Panc1 (cell line): ENCODE data around the gene OLFML1. TPM values are rescaled to one million over a fixed set of nuclear protein-coding genes. Genes with fewer than 3 reads are reported as not detected.
A peak's percentile ranks its signal among the peaks of the same experiment; 100 is the strongest.

ENCODE experiments used
- ATAC-seq: fragments of 200-7000 bp; cut with Tn5 transposase; 2 replicates; pipeline ENCODE4 v1.9.1; 2020; ENCODE audit warnings: mild to moderate bottlenecking, moderate library complexity
- BruUV-seq: library from RNA; stranded (reverse); fragments of 400-500 nt; replicated peaks from 2 replicates; lab custom pipeline; 2021; lab: Mats Ljungman, UMichigan
- CTCF ChIA-PET: fragments of 300-600 bp; sonication (Branson Sonifier 250); formaldehyde crosslinking; loops from one replicate; lab custom pipeline; 2022; ENCODE audit warnings: antibody characterized with exemption; lab: Charles Lee
- POLR2A ChIA-PET: fragments of 300-600 bp; sonication (Branson Sonifier 250); formaldehyde crosslinking; loops from one replicate; lab custom pipeline; 2022; ENCODE audit warnings: antibody characterized with exemption; lab: Charles Lee
- DNase-seq: peaks from one replicate; pipeline ENCODE4 v3.0.0-alpha.2; 2010; ENCODE audit warnings: low read depth, low spot score
- H3K27ac ChIP-seq: 2 replicates; pipeline ENCODE4 v1.5.1; 2011; ENCODE audit warnings: mild to moderate bottlenecking, low read length, inconsistent platforms
- H3K27me3 ChIP-seq: fragments of 200-500 bp; sonication (Bioruptor generic); 2 replicates; pipeline ENCODE4 v1.6.0; 2014; ENCODE audit warnings: low read length, inconsistent platforms; ENCODE audit not compliant: control insufficient read depth, insufficient read depth
- H3K36me3 ChIP-seq: fragments of 200-500 bp; sonication (Bioruptor generic); 2 replicates; pipeline ENCODE4 v1.5.1; 2014; ENCODE audit warnings: inconsistent platforms, mild to moderate bottlenecking, low read length, moderate library complexity; ENCODE audit not compliant: control insufficient read depth, insufficient read depth
- H3K4me1 ChIP-seq: 2 replicates; pipeline ENCODE4 v1.5.1; 2011; ENCODE audit warnings: inconsistent platforms, mild to moderate bottlenecking, low read length, moderate library complexity; ENCODE audit not compliant: control insufficient read depth, insufficient read depth
- H3K4me3 ChIP-seq, 2 experiments: 2 replicates each; pipeline ENCODE4 v1.5.1; 2011 to 2012; ENCODE audit warnings: low read depth in 2 of 2, low read length in 2 of 2, mild to moderate bottlenecking in 2 of 2, inconsistent platforms in 1 of 2, moderate library complexity in 1 of 2
- H3K9me3 ChIP-seq: fragments of 200-500 bp; sonication (Bioruptor generic); 2 replicates; pipeline ENCODE4 v1.5.1; 2014; ENCODE audit warnings: low read depth, mild to moderate bottlenecking, inconsistent platforms, low read length, moderate library complexity; ENCODE audit not compliant: control insufficient read depth, insufficient read depth
- POLR2AphosphoS5 ChIP-seq: IDR thresholded peaks from 2 replicates; pipeline ENCODE4 v1.6.1; 2012; ENCODE audit warnings: mild to moderate bottlenecking, low read depth, low read length, moderate library complexity
- SIN3A ChIP-seq: IDR thresholded peaks from 2 replicates; pipeline ENCODE4 v1.6.1; 2012; ENCODE audit warnings: low read depth, mild to moderate bottlenecking, low read length, moderate library complexity, borderline replicate concordance; ENCODE audit not compliant: insufficient read depth
- TCF7L2 ChIP-seq: IDR thresholded peaks from 2 replicates; pipeline ENCODE4 v1.6.1; 2011; ENCODE audit warnings: mild to moderate bottlenecking, low read depth, low read length, inconsistent platforms
- in situ Hi-C: cut with HindIII; loops from 2 replicates; pipeline ENCODE4 v1.10.0; 2016; ENCODE audit warnings: low sequenced_read_pairs, low pct_unique_long_range_greater_than_20kb
- intact Hi-C: fragments of 100-400 bp; cut with micrococcal nuclease; formaldehyde crosslinking; loops from one replicate; pipeline ENCODE4 v1.10.0; 2022; ENCODE audit not compliant: unreplicated experiment
- total RNA-seq: library from RNA; stranded (reverse); gene quantifications from one replicate; pipeline ENCODE4 v1.2.1, GENCODE V29; 2021; ENCODE audit not compliant: unreplicated experiment
- TF ChIP-seq, protein P1 (sequence below), 2 experiments: IDR thresholded peaks; 2 replicates each; pipeline ENCODE4 v1.6.1; 2011 to 2012; ENCODE audit warnings: low read depth in 2 of 2, control low read depth in 1 of 2, low read length in 1 of 2, mild to moderate bottlenecking in 1 of 2, moderate library complexity in 1 of 2; ENCODE audit not compliant: insufficient read depth in 1 of 2
- TF ChIP-seq, protein P2 (sequence below): fragments of 450-650 bp; IDR thresholded peaks from 2 replicates; pipeline ENCODE4 v1.5.1; 2017; ENCODE audit warnings: mild to moderate bottlenecking

The OLFML1 gene
- total RNA-seq, 1 experiment from 2014 or later: not detected

DNA sequence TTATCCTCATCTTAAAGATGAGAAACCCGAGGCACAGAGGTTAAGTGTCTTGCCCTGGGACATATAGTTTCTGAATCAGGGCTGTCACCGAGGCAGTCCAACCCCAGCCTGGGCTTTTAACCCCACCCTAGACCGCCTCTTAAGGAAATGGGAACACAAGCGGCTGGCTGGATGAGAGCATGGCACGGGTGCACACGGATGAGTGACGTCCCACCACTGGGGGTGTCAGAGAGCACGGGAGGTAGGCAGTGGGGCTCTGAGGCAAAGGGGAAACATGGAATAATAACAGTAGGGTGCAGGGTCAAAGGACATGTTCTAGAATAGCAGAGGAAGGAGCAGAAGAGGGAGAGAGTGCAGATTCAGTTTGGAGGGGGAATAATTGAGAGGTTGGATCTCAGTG lies 50.8 kb downstream of the OLFML1 start:
- no peak for DNase-seq
- peak; percentile 58 for ATAC-seq
- CTCF ChIA-PET: no interaction called here
- BruUV-seq: no TSS peak
- H3K9me3 ChIP-seq: no peaks in the 10 kb centered on the region
- H3K4me1 ChIP-seq: no peaks in the 10 kb centered on the region
- no peaks in the 10 kb centered on the region for H3K27me3 ChIP-seq
- POLR2A ChIA-PET: no interaction called here
- H3K4me3 ChIP-seq: no peak overlapping the region
- TF ChIP-seq, protein P1, sequence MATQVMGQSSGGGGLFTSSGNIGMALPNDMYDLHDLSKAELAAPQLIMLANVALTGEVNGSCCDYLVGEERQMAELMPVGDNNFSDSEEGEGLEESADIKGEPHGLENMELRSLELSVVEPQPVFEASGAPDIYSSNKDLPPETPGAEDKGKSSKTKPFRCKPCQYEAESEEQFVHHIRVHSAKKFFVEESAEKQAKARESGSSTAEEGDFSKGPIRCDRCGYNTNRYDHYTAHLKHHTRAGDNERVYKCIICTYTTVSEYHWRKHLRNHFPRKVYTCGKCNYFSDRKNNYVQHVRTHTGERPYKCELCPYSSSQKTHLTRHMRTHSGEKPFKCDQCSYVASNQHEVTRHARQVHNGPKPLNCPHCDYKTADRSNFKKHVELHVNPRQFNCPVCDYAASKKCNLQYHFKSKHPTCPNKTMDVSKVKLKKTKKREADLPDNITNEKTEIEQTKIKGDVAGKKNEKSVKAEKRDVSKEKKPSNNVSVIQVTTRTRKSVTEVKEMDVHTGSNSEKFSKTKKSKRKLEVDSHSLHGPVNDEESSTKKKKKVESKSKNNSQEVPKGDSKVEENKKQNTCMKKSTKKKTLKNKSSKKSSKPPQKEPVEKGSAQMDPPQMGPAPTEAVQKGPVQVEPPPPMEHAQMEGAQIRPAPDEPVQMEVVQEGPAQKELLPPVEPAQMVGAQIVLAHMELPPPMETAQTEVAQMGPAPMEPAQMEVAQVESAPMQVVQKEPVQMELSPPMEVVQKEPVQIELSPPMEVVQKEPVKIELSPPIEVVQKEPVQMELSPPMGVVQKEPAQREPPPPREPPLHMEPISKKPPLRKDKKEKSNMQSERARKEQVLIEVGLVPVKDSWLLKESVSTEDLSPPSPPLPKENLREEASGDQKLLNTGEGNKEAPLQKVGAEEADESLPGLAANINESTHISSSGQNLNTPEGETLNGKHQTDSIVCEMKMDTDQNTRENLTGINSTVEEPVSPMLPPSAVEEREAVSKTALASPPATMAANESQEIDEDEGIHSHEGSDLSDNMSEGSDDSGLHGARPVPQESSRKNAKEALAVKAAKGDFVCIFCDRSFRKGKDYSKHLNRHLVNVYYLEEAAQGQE (IDR thresholded peaks at IDR 0.05; ENCODE audit: insufficient read depth in 1 of 2, low read depth in 2 of 2, low read length in 1 of 2): no peak
- TF ChIP-seq, protein P2, sequence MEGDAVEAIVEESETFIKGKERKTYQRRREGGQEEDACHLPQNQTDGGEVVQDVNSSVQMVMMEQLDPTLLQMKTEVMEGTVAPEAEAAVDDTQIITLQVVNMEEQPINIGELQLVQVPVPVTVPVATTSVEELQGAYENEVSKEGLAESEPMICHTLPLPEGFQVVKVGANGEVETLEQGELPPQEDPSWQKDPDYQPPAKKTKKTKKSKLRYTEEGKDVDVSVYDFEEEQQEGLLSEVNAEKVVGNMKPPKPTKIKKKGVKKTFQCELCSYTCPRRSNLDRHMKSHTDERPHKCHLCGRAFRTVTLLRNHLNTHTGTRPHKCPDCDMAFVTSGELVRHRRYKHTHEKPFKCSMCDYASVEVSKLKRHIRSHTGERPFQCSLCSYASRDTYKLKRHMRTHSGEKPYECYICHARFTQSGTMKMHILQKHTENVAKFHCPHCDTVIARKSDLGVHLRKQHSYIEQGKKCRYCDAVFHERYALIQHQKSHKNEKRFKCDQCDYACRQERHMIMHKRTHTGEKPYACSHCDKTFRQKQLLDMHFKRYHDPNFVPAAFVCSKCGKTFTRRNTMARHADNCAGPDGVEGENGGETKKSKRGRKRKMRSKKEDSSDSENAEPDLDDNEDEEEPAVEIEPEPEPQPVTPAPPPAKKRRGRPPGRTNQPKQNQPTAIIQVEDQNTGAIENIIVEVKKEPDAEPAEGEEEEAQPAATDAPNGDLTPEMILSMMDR: peak; percentile 55; the same call in 1 of the 2 replicates
- in situ Hi-C loops (no loop called here), intact Hi-C loops (no loop called here)
- H3K27ac ChIP-seq: no peak overlapping the region
- H3K36me3 ChIP-seq: no peaks in the 10 kb centered on the region

DNA sequence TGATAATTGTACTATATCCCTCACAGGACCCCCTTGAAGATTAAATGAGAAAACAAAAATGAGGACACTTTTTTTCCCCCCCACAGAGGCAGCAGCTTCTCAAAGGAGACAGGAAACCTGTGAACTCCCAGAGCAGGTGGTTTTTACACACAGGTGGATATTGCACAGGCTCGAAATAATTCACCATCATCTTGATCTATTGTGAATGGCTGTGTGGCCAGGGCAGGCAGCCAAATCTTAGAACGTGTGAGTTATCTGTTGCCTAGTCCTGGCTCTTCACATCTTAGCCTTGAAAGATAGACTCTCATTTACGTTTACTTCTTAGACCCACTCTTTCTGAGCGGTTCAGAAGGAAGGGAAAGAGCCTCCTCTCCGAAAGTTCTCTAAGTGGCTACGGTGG lies 52.0 kb downstream of the OLFML1 start:
- no peak for ATAC-seq
- BruUV-seq: no TSS peak
- in situ Hi-C loops (no loop called here), intact Hi-C loops (no loop called here)
- H3K4me3 ChIP-seq: no peak overlapping the region
- no peaks in the 10 kb centered on the region for H3K4me1 ChIP-seq
- H3K9me3 ChIP-seq: no peaks in the 10 kb centered on the region
- H3K27ac ChIP-seq: no peak overlapping the region
- H3K36me3 ChIP-seq: no peaks in the 10 kb centered on the region
- no peaks in the 10 kb centered on the region for H3K27me3 ChIP-seq
- no peak for TF ChIP-seq SIN3A
- TF ChIP-seq, protein P1 (IDR thresholded peaks at IDR 0.05; ENCODE audit: insufficient read depth in 1 of 2, low read depth in 2 of 2, low read length in 1 of 2): no peak
- no peak for TF ChIP-seq TCF7L2
- TF ChIP-seq, protein P2: no peak
- TF ChIP-seq POLR2AphosphoS5: no peak
- DNase-seq: no peak
- POLR2A ChIA-PET: no interaction called here
- CTCF ChIA-PET: no interaction called here
